ENCODE results near the gene ARHGAP10.

GRCh38 chr4:147944249-147944648, 212.4 kb downstream of the ARHGAP10 start:
- TF ChIP-seq CTCF (IDR thresholded peaks at IDR 0.05) (no peak), EZH2phosphoT487 (IDR thresholded peaks at IDR 0.05) (no peak)

Data from neural progenitor cell (in vitro differentiated cells).